Keratinocyte (primary cell): ENCODE measurements around the gene TPST2. TPM values are rescaled to one million over a fixed set of nuclear protein-coding genes. Genes with fewer than 3 reads are reported as not detected.

Experiments
- DNase-seq: peaks from one replicate; pipeline ENCODE4 v3.0.0-alpha.2; 2011; ENCODE audit warnings: low read depth, missing footprints, low spot score
- FAIRE-seq: peaks from 2 replicates; lab custom pipeline; 2011; peaks lifted over from hg19 to GRCh38; lab: Jason Lieb, UNC
- H2AFZ ChIP-seq: 2 replicates; pipeline ENCODE4 v1.6.0; 2012; ENCODE audit warnings: low read length, control low read depth, inconsistent platforms; ENCODE audit not compliant: control insufficient read depth
- H3K27ac ChIP-seq: 2 replicates; pipeline ENCODE4 v1.5.1; 2011; ENCODE audit warnings: low read length; ENCODE audit not compliant: control insufficient read depth, insufficient read depth
- H3K27me3 ChIP-seq: 3 replicates; pipeline ENCODE4 v1.6.0; 2011; ENCODE audit warnings: low read length; ENCODE audit not compliant: control insufficient read depth, insufficient read depth; ENCODE audit errors: extremely low read depth
- H3K36me3 ChIP-seq, 2 experiments: 2 replicates in 1 of 2; 3 replicates in 1 of 2; pipeline ENCODE4 v1.5.1; 2011; ENCODE audit warnings: low read length in 2 of 2, mild to moderate bottlenecking in 1 of 2; ENCODE audit not compliant: control insufficient read depth in 2 of 2, insufficient read depth in 2 of 2; ENCODE audit errors: extremely low read depth in 1 of 2
- H3K4me1 ChIP-seq: 3 replicates; pipeline ENCODE4 v1.5.1; 2011; ENCODE audit warnings: low read length; ENCODE audit not compliant: control insufficient read depth, insufficient read depth; ENCODE audit errors: extremely low read depth
- H3K4me2 ChIP-seq: 3 replicates; pipeline ENCODE4 v1.6.0; 2011; ENCODE audit warnings: low read depth, low read length; ENCODE audit not compliant: control insufficient read depth, insufficient read depth; ENCODE audit errors: extremely low read depth
- H3K4me3 ChIP-seq, 3 experiments: fragments of 200-600 bp in 1 of 3; sonication (generic) in 1 of 3; 2 replicates in 2 of 3; 3 replicates in 1 of 3; pipeline ENCODE4 v1.5.1; 2011 to 2016; ENCODE audit warnings: low read length in 3 of 3, mild to moderate bottlenecking in 3 of 3, control low read depth in 2 of 3, inconsistent platforms in 1 of 3, low read depth in 1 of 3, mixed read lengths in 1 of 3, mixed run types in 1 of 3, moderate library complexity in 1 of 3; ENCODE audit not compliant: control insufficient read depth in 2 of 3, insufficient read depth in 2 of 3; ENCODE audit errors: extremely low read depth in 1 of 3
- H3K79me2 ChIP-seq: 2 replicates; pipeline ENCODE4 v1.6.0; 2012; ENCODE audit warnings: low read length; ENCODE audit not compliant: control insufficient read depth, insufficient read depth
- H3K9ac ChIP-seq: 3 replicates; pipeline ENCODE4 v1.6.0; 2011; ENCODE audit warnings: low read length; ENCODE audit not compliant: control insufficient read depth, insufficient read depth; ENCODE audit errors: extremely low read depth
- H3K9me1 ChIP-seq: 3 replicates; pipeline ENCODE4 v1.6.0; 2011; ENCODE audit warnings: low read length; ENCODE audit not compliant: control insufficient read depth, insufficient read depth; ENCODE audit errors: extremely low read depth
- H3K9me3 ChIP-seq: 2 replicates; pipeline ENCODE4 v1.5.1; 2012; ENCODE audit warnings: low read depth, low read length; ENCODE audit not compliant: control insufficient read depth
- H4K20me1 ChIP-seq: 3 replicates; pipeline ENCODE4 v1.6.0; 2011; ENCODE audit warnings: low read length; ENCODE audit not compliant: control insufficient read depth, insufficient read depth; ENCODE audit errors: extremely low read depth
- EZH2 ChIP-seq: IDR thresholded peaks from one replicate; pipeline ENCODE4 v1.6.1; 2012; ENCODE audit warnings: inconsistent platforms, mild to moderate bottlenecking, low read length, moderate library complexity
- dilution Hi-C: fragments of 300-500 bp; cut with MboI; formaldehyde crosslinking; loops from one replicate; pipeline ENCODE4 v1.7.0; 2020; ENCODE audit warnings: low sequenced_read_pairs; ENCODE audit not compliant: extremely low pct_ligation_motif_present
- polyA plus RNA-seq, 5 experiments: library from polyadenylated mRNA; depleted of rRNA in 3 of 5; stranded (reverse) in 3 of 5; stranded (forward) in 1 of 5; unstranded in 1 of 5; fragments of >200 nt; gene quantifications; 1 replicate in 1 of 5; 2 replicates in 3 of 5; 3 replicates in 1 of 5; pipeline versions ENCODE4 v1.2.1 to v1.2.3, GENCODE V29; 2011 to 2012; ENCODE audit warnings: missing spikeins in 2 of 5, low read depth in 1 of 5, low replicate concordance in 1 of 5
- TF ChIP-seq, protein P1 (sequence below), 3 experiments: IDR thresholded peaks in 1 of 3; conservative IDR thresholded peaks in 1 of 3; optimal IDR thresholded peaks in 1 of 3; 2 replicates in 2 of 3; 3 replicates in 1 of 3; pipeline versions ENCODE3 to v1.5.1; 2011; ENCODE audit warnings: low read length in 3 of 3, mild to moderate bottlenecking in 3 of 3, moderate library complexity in 2 of 3, control low read depth in 1 of 3, inconsistent platforms in 1 of 3; ENCODE audit not compliant: insufficient read depth in 2 of 3; ENCODE audit errors: extremely low read depth in 1 of 3

The TPST2 gene
- polyA plus RNA-seq, 1 donor (not counting 4 experiments of a cell fraction or from before 2014, with no cell fraction given), result 22.4 TPM

GRCh38 chr22:26577081-26577480 is 12.9 kb downstream of the TPST2 start:
- Histone ChIP-seq H3K4me3 (no peak overlapping the region), H3K9ac (no peak overlapping the region), H3K79me2 (peaks cover 16% of the 10 kb centered on the region), H3K9me3 (no peaks in the 10 kb centered on the region), H3K9me1 (no peaks in the 10 kb centered on the region), H3K4me1 (no peaks in the 10 kb centered on the region), H2AFZ (no peak overlapping the region), H3K4me2 (no peak overlapping the region), H3K27ac (no peak overlapping the region), H3K27me3 (no peaks in the 10 kb centered on the region), H3K36me3 (peaks cover 4 to 5% of the 10 kb centered on the region in 2 experiments), H4K20me1 (no peaks in the 10 kb centered on the region)
- dilution Hi-C loops, result no loop called here
- no peak for DNase-seq
- TF ChIP-seq, protein P1, sequence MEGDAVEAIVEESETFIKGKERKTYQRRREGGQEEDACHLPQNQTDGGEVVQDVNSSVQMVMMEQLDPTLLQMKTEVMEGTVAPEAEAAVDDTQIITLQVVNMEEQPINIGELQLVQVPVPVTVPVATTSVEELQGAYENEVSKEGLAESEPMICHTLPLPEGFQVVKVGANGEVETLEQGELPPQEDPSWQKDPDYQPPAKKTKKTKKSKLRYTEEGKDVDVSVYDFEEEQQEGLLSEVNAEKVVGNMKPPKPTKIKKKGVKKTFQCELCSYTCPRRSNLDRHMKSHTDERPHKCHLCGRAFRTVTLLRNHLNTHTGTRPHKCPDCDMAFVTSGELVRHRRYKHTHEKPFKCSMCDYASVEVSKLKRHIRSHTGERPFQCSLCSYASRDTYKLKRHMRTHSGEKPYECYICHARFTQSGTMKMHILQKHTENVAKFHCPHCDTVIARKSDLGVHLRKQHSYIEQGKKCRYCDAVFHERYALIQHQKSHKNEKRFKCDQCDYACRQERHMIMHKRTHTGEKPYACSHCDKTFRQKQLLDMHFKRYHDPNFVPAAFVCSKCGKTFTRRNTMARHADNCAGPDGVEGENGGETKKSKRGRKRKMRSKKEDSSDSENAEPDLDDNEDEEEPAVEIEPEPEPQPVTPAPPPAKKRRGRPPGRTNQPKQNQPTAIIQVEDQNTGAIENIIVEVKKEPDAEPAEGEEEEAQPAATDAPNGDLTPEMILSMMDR (optimal IDR thresholded peaks at IDR 0.05 in 1 of 3, IDR thresholded peaks at IDR 0.05 in 1 of 3, conservative IDR thresholded peaks at IDR 0.05 in 1 of 3; ENCODE audit: extremely low read depth in 1 of 3, insufficient read depth in 2 of 3, low read length in 3 of 3), result no peak
- no peak for TF ChIP-seq EZH2
- no peak for FAIRE-seq

DNA sequence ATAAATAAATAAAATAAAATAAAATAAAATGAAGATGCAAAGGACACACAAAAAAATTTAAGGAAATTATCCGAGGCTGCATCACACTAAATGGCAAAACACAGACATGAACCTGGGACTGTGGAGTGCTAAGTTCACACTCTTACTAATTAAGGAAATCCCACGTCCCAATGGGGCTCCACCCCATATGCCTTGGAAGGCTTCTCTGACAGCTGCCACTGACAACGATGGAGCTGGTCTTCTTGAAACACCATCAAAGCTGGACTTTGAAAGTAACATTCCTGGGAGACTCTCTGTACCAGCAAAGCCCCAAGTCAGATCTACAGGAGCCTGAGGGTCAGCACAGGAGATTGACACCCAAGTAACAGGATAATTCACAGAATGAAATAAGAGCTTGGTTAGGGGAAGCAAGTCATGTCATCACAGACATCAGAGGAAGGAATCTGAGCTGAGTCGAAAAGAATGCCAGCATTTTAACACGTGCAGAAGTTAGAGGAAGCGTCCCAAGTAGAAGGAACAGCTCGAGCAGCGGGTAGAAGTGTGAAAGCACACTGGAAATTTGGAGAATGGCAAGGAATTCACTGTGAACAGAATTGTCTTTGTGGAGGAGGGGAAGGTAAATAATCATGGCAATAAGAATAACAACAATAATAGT is 13.8 kb downstream of the TPST2 start:
- FAIRE-seq, result no peak
- TF ChIP-seq, protein P1 (optimal IDR thresholded peaks at IDR 0.05 in 1 of 3, IDR thresholded peaks at IDR 0.05 in 1 of 3, conservative IDR thresholded peaks at IDR 0.05 in 1 of 3; ENCODE audit: extremely low read depth in 1 of 3, insufficient read depth in 2 of 3, low read length in 3 of 3), result no peak
- TF ChIP-seq EZH2, result no peak
- Histone ChIP-seq H3K9me3 (no peaks in the 10 kb centered on the region), H3K36me3 (peaks cover 4 to 5% of the 10 kb centered on the region in 2 experiments), H4K20me1 (no peaks in the 10 kb centered on the region), H3K4me2 (no peak overlapping the region), H2AFZ (no peak overlapping the region), H3K27me3 (no peaks in the 10 kb centered on the region), H3K4me3 (no peak overlapping the region), H3K79me2 (peaks cover 16% of the 10 kb centered on the region), H3K27ac (no peak overlapping the region), H3K4me1 (no peaks in the 10 kb centered on the region), H3K9me1 (no peaks in the 10 kb centered on the region), H3K9ac (no peak overlapping the region)
- DNase-seq, result no peak
- dilution Hi-C loops, result no loop called here
